ENCODE results near the gene TTC34. TPM values are rescaled to one million over a fixed set of nuclear protein-coding genes. Genes with fewer than 3 reads are reported as not detected.

Gene TTC34
- under 1 TPM in 5 of 6 donors, not detected in 1; 0.05 to 0.37 (median 0.21) TPM for polyA plus RNA-seq (ENCODE audit: low read depth in 6 of 6)

DNA sequence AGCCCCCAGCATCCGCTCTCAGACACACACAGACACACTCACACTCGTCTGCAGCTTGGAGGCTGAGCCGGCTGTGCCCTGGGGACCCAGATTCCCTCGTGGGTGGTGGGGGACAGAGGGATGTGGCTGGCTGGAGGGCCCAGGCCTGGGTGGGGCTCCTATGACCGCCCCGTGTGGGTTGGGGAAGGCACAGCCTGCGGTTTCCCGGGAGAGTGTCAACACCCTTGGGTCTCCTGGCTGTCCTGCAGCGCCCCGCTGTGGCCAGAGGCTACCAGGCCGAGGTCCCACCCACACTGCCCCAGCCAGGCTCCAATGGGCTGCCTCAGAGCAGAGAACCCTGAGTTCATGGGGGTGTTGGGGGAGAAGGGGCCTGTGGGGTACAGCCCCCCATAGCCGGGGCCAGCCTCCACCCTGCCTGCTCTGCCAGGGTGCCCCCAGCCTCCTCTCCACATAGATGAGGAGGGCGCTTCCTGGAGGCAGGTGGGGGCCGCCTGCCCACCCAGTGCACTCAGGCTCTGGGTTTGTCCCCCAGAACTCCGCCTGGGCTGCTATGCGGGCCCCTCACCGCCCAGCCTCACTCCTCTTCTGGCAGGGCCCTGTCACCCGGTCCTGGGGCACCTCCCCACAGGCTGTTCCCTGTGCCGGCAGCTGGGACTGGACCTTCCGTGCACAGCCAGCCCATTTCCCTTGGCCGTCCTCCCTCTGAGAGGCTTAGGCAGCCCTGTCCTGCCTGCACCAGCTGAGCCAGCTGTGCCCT, at the start of gene TTC34:
TTC34 (minus strand) TSS at position 159 of the 757 bp plus-strand sequence. CDS start 866 bp downstream, outside the sequence.
- ATAC-seq (ENCODE audit: low read depth in 2 of 2) (peak; percentile 51 to 63), DNase-seq (peak; percentile 22)
- Mint-ChIP-seq H3K9me3 (peaks cover 0 to 5% (median 0%) of the 10 kb centered on the region in 7 donors), H3K36me3 (no peaks in the 10 kb centered on the region), H3K27ac (no peak within 1 kb of the TSS), H3K4me1 (peaks cover 0 to 4% (median 0%) of the 10 kb centered on the region in 3 donors), H3K4me3 (no peak within 1 kb of the TSS), H3K27me3 (peaks cover 2 to 30% (median 29%) of the 10 kb centered on the region in 3 donors)

GRCh38 chr1:2850502-2850901, 49.0 kb upstream of the TTC34 start:
- Mint-ChIP-seq H3K9me3 (peaks cover 0 to 2% (median 0%) of the 10 kb centered on the region in 7 donors), H3K4me3 (no peak overlapping the region), H3K4me1 (no peaks in the 10 kb centered on the region), H3K27me3 (peaks cover 19 to 48% (median 40%) of the 10 kb centered on the region in 3 donors), H3K27ac (no peak overlapping the region), H3K36me3 (peaks cover 0 to 2% of the 10 kb centered on the region in 2 donors)
- DNase-seq (no peak), ATAC-seq (ENCODE audit: low read depth in 2 of 2) (no peak)

- Mint-ChIP-seq H3K4me3 (peak overlapping the region in 1 of 8 donors; percentile 47), H3K27ac (no peak overlapping the region), H3K27me3 (peaks cover 22 to 66% (median 62%) of the 10 kb centered on the region in 3 donors), H3K4me1 (no peaks in the 10 kb centered on the region), H3K9me3 (peaks cover 0 to 16% (median 12%) of the 10 kb centered on the region in 7 donors), H3K36me3 (peaks cover 0 to 15% of the 10 kb centered on the region in 2 donors)
- no peak for ATAC-seq (ENCODE audit: low read depth in 2 of 2)
- no peak for DNase-seq
Measured at GRCh38 chr1:2848006-2848670, 46.6 kb upstream of the TTC34 start.

DNA sequence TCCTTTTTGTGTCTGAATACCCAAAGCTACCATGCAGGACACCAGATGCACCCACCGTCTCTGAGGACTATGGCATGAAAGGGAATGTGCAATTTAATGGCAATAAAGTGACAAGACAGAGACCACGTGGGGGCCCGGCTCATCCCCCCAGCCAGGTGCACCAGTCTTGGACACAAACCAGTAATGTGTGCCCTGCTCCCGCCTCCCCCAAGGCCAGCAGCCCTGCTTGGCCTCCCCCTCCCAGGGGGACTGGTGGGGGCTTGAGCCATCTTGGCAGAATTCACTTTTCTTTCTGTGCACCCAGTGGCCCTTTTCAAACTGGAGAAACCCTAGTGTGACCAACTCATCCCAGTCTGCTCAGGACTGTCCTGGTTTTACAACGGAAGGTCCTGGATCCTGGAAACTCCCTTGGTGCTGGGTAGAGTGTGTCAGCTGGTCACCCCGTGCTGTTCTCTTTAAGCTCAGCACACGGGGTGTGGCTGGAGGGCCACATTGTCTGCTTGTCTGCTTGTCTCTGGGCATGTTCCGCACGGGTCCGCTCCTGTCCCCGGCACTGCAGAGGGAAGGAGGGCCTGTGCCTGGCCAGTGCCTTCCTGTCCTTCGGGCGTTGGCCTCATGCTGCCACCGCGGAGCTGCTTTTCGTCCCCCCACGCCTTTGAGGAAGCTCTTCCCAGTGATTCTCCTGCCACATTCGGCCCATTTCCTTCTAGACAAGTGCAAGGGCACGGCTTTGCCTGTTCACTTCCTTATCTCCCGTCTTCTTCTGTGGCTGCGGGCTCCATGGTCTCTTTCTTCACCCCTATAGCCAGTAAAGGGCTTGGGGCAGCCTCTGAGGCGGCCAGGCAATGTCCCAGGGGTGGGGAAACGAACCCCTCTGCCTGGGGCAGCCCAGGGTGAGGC, 45.8 kb upstream of the TTC34 start:
- Mint-ChIP-seq H3K4me3 (no peak overlapping the region), H3K36me3 (peaks cover 0 to 15% of the 10 kb centered on the region in 2 donors), H3K9me3 (peaks cover 0 to 19% (median 12%) of the 10 kb centered on the region in 7 donors), H3K27ac (no peak overlapping the region), H3K27me3 (peaks cover 22 to 66% (median 66%) of the 10 kb centered on the region in 3 donors), H3K4me1 (no peaks in the 10 kb centered on the region)
- no peak for ATAC-seq (ENCODE audit: low read depth in 2 of 2)
- DNase-seq, result no peak

GRCh38 chr1:2845869-2846268, 44.4 kb upstream of the TTC34 start:
- no peak overlapping the region for H3K27ac Mint-ChIP-seq
- H3K4me1 Mint-ChIP-seq, result peaks cover 0 to under 1% (median 0%) of the 10 kb centered on the region in 3 donors
- H3K27me3 Mint-ChIP-seq, result peaks cover 19 to 77% (median 66%) of the 10 kb centered on the region in 3 donors
- H3K9me3 Mint-ChIP-seq, result peaks cover 0 to 23% (median 13%) of the 10 kb centered on the region in 7 donors
- no peak for DNase-seq
- no peak for ATAC-seq (ENCODE audit: low read depth in 2 of 2)
- H3K36me3 Mint-ChIP-seq, result peaks cover 0 to 15% of the 10 kb centered on the region in 2 donors
- H3K4me3 Mint-ChIP-seq, result no peak overlapping the region

- ATAC-seq (ENCODE audit: low read depth in 2 of 2) (no peak), DNase-seq (peak; percentile 5)
- peaks cover 6 to 10% (median 7%) of the 10 kb centered on the region in 3 donors for H3K4me1 Mint-ChIP-seq
- H3K27ac Mint-ChIP-seq, result peak overlapping the region in 3 of 6 donors; percentile 69 to 73 (median 70)
- H3K4me3 Mint-ChIP-seq, result peak overlapping the region in 4 of 8 donors; percentile 12 to 57 (median 42)
- H3K9me3 Mint-ChIP-seq, result peaks cover 4 to 25% (median 12%) of the 10 kb centered on the region in 7 donors
- H3K36me3 Mint-ChIP-seq, result peaks cover 0 to 10% of the 10 kb centered on the region in 2 donors
- H3K27me3 Mint-ChIP-seq, result peaks cover 5 to 35% (median 31%) of the 10 kb centered on the region in 3 donors
Measured at GRCh38 chr1:2840036-2840809, 38.7 kb upstream of the TTC34 start.

- no peaks in the 10 kb centered on the region for H3K36me3 Mint-ChIP-seq
- peaks cover 0 to 18% (median 3%) of the 10 kb centered on the region in 7 donors for H3K9me3 Mint-ChIP-seq
- no peak overlapping the region for H3K27ac Mint-ChIP-seq
- DNase-seq, result no peak
- H3K4me1 Mint-ChIP-seq, result peaks cover 6 to 10% (median 7%) of the 10 kb centered on the region in 3 donors
- ATAC-seq (ENCODE audit: low read depth in 2 of 2), result no peak
- H3K27me3 Mint-ChIP-seq, result peaks cover 4 to 15% (median 15%) of the 10 kb centered on the region in 3 donors
- no peak overlapping the region for H3K4me3 Mint-ChIP-seq
Measured at GRCh38 chr1:2837823-2838222, 36.3 kb upstream of the TTC34 start.

DNA sequence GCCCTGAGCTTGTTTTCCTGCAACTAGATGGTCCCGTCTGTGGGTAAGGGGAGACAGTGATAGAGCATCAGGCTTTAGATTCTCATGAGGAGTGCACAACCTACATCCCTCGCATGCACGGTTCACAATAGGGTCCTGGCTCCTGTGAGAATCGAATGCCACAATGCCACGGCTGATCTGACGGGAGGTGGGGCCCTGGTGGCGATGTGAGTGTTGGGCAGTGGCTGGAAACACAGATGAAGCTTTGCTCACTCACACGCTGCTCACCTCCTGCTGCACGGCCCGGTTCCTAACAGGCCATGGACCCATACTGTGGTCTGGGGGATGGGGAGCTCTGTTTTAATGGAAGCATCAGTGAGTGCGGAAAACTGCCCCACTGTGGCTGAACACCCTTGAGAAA, 35.8 kb upstream of the TTC34 start:
- Mint-ChIP-seq H3K27ac (no peak overlapping the region), H3K36me3 (no peaks in the 10 kb centered on the region), H3K27me3 (peaks cover 4 to 15% (median 13%) of the 10 kb centered on the region in 3 donors), H3K4me1 (peaks cover 6 to 10% (median 7%) of the 10 kb centered on the region in 3 donors), H3K4me3 (no peak overlapping the region), H3K9me3 (peaks cover 0 to 18% (median 3%) of the 10 kb centered on the region in 7 donors)
- no peak for ATAC-seq (ENCODE audit: low read depth in 2 of 2)
- no peak for DNase-seq

DNA sequence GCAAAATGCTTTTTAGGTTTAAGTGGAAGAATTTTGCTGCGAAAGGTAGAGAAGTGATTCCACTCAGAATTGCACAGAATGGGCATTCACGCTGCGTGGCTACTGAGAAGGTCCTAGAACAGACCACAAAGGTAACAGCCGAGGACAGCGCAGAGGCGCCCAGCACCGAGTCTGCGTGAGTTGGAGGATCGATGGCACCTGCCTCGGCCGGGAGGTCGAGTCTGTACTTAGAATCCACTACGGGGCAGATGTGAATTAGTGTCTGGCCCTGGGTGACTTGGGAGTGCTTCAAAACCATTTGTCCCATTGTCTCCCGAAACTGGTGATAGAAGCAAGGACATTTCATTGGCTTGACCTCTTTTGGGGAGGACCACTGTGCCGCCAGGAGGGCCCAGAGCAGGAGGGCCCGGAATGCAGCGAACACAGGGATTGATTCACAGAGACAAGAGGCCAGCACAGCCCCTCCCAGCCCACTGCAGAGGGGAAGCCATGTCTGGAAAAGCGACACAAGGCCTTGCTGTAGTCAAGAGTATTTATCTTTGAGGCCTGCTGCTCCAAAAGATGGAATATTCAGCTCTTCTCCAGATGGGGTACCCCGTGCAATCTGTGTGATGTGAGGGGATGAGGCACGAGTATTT, 35.0 kb upstream of the TTC34 start:
- no peak for ATAC-seq (ENCODE audit: low read depth in 2 of 2)

DNA sequence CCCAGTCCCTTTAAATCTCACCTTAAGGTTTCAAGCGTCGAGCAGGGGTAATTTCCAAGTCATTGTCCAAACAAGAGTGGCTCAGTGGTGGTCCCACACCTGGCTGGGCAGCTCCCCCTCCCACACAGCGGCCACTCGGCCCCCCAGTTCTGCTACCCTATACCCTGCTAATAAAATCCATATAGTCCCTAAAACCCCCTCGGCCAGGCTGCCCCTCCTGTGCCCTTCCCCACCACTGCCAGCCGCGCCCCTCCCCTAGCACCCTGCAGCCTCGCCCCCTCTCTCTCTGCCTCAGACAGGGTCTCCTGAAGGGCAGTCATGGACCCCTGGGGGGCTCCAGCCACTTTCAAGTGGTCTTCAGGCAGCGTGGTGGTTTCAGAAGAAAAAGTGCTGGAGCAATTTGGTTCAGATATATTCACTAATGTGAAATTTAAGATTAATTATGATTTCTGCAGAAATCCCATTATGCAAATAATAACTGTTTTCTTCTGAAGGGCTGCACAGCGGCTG, 34.2 kb upstream of the TTC34 start:
- DNase-seq (no peak), ATAC-seq (ENCODE audit: low read depth in 2 of 2) (no peak)
- Mint-ChIP-seq H3K27me3 (peaks cover 0 to 13% (median 5%) of the 10 kb centered on the region in 3 donors), H3K4me3 (no peak overlapping the region), H3K36me3 (no peaks in the 10 kb centered on the region), H3K27ac (no peak overlapping the region), H3K4me1 (peaks cover 5 to 8% (median 6%) of the 10 kb centered on the region in 3 donors), H3K9me3 (peaks cover 0 to 17% (median 3%) of the 10 kb centered on the region in 7 donors)

More for the DNA sequence above, 35.0 kb upstream of the TTC34 start:
- peaks cover under 1 to 12% (median 10%) of the 10 kb centered on the region in 3 donors for H3K27me3 Mint-ChIP-seq
- no peaks in the 10 kb centered on the region for H3K36me3 Mint-ChIP-seq
- H3K4me3 Mint-ChIP-seq, result no peak overlapping the region
- no peak overlapping the region for H3K27ac Mint-ChIP-seq
- no peak for DNase-seq
- H3K9me3 Mint-ChIP-seq, result peaks cover 0 to 17% (median 3%) of the 10 kb centered on the region in 7 donors
- peaks cover 6 to 10% (median 7%) of the 10 kb centered on the region in 3 donors for H3K4me1 Mint-ChIP-seq

GRCh38 chr1:2834741-2835564, 33.5 kb upstream of the TTC34 start:
- Mint-ChIP-seq H3K9me3 (peaks cover 0 to 9% (median 3%) of the 10 kb centered on the region in 7 donors), H3K36me3 (no peaks in the 10 kb centered on the region), H3K27ac (no peak overlapping the region), H3K27me3 (peaks cover 0 to 13% (median 0%) of the 10 kb centered on the region in 3 donors), H3K4me1 (peaks cover 0 to under 1% (median 0%) of the 10 kb centered on the region in 3 donors), H3K4me3 (no peak overlapping the region)
- ATAC-seq (ENCODE audit: low read depth in 2 of 2), result no peak
- no peak for DNase-seq
